GM18951 (cell line): ENCODE data around the gene RFX3.

Experiments used
- POLR2A ChIP-seq: IDR thresholded peaks from 4 replicates; pipeline ENCODE4 v1.6.1; 2011; ENCODE audit warnings: mild to moderate bottlenecking; ENCODE audit not compliant: insufficient read length, insufficient read depth; ENCODE audit errors: extremely low read depth
- in situ Hi-C: fragments of 300-500 bp; cut with MboI; formaldehyde crosslinking; loops from one replicate; pipeline ENCODE4 v1.12.0; 2022; ENCODE audit warnings: low sequenced_read_pairs, mixed read lengths, inconsistent platforms; ENCODE audit not compliant: unreplicated experiment

The RFX3 gene

DNA sequence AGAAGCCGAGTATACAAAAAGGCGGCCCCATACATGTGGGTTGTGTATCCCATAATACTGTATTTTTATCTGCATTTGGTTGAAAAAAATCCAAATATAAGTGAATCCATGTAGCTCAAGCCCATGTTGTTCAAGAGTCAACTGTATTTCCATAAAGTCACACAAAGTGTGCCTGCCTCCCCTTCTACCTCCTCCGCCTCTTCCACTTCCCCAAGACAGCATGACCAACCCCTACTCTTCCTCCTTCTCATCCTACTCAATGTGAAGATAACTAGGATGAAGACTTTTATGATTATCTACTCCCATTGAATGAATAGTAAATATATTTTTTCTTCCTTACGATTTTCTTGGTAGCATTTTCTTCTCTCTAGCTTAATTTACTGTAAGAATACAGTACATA, 92.7 kb downstream of the RFX3 start:
- no peak for TF ChIP-seq POLR2A
- in situ Hi-C loops, result loop anchor here (25.0 kb wide), 1 partner anchor 196 kb away; no protein-coding TSS in a partner anchor

DNA sequence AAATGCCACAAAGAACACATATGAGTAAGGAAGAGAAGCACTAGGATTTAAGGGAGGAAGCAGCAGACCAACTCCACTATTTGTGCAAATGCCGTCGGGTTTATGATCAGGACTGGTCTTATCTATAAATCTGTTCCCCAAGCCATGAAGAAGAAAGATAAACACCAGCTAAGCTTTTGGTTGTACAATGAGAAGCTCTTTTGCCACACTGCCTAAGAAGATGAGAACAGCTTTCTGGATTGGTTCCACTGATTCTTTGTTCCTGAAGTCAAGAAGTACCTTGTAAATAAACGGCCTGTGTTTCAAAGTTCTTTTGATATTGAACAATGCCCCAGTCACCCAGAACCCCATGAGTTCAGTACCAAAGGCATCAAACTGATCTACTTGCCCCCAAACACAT, 93.9 kb downstream of the RFX3 start:
- in situ Hi-C loops, result loop anchor here (25.0 kb wide), 1 partner anchor 195 kb away; no protein-coding TSS in a partner anchor
- no peak for TF ChIP-seq POLR2A

DNA sequence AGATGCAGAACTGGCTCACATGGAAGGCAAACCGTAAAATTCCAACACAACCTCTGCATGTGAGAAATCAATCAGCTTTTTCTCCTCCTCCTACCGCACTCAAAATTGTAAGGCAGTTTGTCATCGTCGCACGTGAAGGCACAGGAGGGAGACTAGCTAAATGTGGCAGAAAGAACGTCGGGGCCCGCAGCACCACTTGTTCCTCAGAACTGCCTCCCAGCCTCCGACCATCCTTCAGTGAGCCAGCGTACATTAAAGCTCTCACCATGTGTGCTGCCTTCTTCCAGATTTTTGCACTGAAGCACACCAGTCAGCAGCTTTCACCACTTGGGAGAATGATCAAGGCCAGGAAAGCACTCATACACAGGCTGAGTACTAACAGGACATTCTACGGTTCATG, 105.9 kb downstream of the RFX3 start:
- in situ Hi-C loops, result no loop called here
- TF ChIP-seq POLR2A, result no peak

DNA sequence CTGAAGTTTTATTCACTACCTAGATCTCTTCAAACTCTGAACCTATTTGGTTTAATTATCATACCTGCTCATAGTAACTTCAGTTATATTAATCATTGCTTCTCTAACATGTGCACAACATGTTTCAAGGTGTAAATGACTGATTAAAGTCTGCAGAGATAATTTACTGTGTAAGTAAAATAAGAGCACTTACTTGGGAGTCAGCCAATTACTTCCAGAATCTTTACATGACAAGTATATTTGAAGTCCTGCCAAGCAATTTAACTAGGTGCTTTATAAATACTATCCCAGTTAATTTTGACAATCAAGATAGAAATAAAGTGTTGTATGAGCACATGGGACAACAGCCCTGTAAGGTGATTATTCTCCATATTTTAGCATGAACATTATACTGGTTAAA, 109.9 kb downstream of the RFX3 start:
- in situ Hi-C loops, result no loop called here
- TF ChIP-seq POLR2A, result no peak

DNA sequence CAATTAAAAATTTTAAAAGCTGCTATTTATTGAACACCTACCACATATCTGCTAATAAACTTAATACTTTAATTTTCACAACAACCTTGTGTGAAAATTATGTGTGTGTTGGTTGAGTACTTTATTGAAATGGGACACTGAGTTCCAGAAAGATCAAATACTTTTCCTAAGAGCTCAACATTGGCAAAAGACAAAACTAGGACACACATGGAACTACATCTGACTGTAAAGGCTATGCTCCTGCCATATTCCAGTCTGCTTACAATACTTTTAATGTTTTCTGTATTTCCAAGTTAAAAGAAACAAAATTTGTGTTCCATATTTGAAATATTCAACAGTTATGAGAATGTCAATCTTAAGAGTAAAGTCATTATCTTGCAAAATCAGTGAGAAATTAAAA, 111.8 kb downstream of the RFX3 start:
- in situ Hi-C loops, result no loop called here
- TF ChIP-seq POLR2A, result no peak

DNA sequence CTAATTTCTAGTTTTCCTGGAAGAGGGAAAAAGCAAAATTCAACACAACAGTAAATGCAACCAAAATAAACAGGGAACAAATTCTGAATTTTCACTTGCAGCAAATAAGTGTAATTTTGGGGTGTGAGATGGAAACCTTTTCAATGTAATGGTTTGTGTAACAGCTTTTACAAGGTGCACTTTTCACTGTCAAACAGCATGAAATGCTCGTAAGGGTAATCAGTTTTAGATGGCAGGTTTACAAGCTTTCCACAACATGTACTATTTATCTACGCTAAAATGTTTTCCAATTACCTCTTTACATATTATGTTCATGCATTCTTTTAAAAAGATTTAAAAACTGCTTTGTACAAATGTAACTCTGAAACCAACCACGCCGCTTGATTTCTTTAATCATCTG, 115.3 kb downstream of the RFX3 start:
- TF ChIP-seq POLR2A, result no peak
- in situ Hi-C loops, result no loop called here

DNA sequence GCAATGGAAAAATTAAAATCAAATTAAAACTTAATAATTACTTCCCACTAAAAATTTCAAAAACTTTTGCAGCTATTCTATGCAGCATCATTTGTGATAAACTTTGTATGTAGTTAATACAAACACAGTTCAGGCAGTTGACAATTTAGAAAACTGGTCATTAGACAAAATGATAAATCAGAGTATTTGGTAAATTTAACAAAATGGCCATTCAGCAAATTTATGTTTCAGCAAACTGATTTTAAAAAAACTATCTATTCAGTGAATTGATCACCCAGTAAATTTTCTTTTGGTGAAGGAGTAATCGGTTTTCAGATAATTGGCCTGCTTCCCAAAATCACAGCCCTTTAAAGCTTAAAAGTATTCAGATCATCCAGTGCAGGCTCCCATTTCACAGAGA, 116.3 kb downstream of the RFX3 start:
- TF ChIP-seq POLR2A, result no peak
- in situ Hi-C loops, result no loop called here

DNA sequence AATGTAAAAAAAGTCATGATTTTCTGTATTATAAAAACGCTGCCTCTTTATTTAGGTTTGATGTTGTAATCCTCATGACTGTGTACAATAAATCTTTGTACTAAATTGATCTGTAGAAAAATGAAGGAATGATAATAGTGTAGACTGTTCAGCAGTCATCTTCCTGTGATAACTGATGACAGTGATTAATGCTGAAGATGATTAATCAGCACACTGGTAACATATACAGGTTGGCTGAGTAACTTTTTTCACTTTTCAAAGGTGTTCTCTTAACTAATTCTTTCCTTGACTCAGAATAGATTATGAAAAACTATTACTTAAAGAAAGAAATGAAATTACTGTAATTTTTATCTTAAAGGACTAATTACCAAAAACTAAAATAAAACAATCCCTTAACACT, 122.5 kb downstream of the RFX3 start:
- in situ Hi-C loops, result no loop called here
- no peak for TF ChIP-seq POLR2A

DNA sequence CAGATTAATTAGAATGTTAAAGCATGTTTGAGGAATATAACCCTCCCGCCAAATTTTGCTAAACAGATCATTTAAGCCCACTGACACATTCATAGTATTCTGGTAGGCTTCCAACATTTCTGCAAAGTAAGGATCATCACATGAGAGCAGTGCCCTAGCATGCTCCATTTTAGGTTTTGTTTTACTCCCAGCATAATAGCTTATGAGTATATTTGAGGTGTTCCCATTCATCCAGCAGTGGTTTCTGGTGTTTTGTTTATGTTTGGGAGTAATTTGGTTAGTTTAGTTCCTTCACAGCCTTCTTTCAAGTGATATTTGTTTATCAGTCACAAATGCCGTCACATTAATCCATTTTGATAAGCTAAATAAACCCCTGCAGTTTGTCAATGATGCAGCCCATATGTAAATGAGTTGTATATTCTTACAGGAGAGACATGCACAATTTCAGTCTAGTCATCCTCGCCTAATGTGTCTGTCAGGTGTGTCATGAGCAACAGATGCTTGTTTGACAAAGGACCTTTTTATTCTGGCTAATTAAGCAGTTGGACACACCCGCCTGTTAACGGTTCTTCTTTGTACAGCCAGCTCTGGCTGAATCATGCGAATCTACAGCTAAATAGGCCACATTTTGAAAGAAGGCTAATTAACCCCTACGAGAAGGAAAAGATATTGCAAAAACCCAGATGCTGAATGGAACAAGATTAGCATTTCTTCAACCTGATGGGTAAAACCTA, 124.4 kb downstream of the RFX3 start:
- in situ Hi-C loops, result no loop called here
- no peak for TF ChIP-seq POLR2A

DNA sequence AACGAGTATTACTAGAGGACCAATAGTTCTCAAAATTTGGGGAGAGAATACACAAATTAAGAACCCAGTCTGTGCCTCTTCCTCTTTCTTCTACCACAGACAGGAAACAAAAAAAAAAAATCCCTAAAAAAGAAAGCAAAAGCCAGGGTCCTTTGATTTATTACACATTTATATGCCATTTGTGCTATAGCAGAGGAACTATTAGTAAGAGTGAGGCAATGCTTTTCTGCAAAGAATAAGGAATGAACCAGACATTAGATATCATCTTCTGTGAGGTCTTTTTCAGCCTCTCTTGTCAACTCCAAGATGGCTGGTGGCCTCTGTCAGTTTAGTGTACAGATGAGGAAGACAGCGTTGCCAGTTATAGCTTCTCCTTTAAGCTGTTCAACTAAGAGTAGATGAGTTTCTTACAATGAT, 127.6 kb downstream of the RFX3 start:
- in situ Hi-C loops, result no loop called here
- no peak for TF ChIP-seq POLR2A

DNA sequence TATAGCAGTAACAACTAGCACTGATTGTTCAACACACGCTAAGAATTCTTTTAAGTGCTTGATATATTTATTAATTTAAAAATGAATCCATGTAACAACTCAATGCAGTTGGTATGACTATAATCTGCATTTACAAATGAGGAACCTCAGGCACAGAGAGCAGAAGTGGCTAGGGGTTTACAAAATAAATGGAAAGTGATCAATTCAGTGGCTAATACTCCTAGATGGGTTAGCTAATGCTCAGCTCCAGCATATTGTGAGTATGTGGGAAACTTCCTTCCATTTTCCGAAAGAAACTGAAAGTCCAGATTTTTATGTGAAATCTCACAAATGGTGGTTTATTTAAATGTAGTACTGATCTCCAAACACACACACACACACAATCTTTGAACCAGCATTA, 128.0 kb downstream of the RFX3 start:
- in situ Hi-C loops, result no loop called here
- TF ChIP-seq POLR2A, result no peak

DNA sequence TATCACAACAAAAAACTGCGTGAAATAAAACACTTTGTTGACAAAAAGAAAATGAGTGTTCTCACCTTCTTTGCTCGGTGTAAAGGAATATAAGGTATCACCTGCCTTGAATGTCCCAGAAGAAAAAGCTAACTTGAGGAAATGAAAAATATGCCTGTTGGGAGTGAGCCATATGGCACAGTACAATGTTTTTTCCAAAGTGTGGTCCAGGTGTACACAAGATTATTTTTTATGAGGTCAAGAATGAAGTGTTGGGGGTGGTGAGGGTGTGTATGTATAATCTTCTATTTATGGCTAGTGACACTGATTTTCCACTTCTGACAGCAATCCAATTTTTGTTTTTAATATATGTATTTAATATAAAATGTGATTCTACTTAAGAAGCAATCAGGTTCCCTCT, 134.4 kb downstream of the RFX3 start:
- in situ Hi-C loops, result no loop called here
- no peak for TF ChIP-seq POLR2A

DNA sequence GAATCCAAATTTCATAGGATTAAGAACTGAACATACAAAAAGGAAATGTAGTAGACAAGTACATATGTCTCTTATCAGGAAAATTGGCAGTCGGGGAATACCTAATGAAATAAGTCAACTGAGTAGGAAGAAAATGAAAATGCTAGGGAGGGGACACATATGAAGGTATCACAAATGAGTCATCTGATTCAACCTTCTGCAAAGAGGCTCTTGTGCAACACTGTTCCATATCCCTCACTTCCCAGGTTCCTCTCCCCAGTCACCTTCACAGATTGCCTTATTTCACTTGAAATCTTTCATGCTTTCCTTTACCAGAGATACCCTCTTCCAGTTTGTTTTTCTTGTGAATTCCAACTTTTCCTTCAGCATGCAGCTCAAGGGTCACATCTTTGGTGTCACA, 139.0 kb downstream of the RFX3 start:
- in situ Hi-C loops, result no loop called here
- TF ChIP-seq POLR2A, result no peak

DNA sequence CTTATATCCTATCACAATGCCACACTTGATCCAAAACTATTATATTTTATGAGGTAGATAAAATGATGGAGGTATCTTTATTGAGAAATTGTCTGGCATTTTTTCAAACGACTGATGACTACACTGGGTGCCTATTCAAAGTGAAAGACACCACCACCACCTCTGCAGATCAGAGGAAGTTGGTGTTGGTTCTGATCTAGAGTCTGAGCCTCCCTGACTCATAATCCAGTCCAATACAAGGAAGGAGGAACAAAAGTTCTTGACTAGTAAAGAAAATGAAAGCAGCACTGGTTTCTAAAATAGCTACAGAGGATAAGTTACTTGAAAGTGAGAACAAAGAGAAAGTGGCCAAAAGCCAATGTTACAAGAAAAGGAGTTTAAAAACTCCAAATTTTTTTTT, 139.9 kb downstream of the RFX3 start:
- in situ Hi-C loops, result no loop called here
- no peak for TF ChIP-seq POLR2A

DNA sequence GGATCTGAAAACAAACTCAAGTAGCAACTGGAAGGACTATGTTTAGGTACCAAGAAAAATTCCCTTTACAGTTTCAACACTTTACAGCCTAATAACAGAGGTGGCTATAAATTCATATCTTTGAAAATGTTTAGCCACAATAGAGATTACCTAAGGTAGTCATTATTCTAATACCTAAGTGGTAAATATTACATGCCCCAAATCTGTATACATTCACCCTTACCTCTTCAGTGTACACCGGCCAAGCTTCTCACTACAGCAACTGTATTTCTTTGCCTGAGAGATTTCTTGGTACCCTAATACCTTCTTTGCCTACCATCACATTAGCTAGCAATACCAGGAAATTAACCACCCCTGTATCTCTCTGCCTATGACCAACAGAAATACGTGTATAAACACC, 154.0 kb downstream of the RFX3 start:
- no peak for TF ChIP-seq POLR2A
- in situ Hi-C loops, result no loop called here

DNA sequence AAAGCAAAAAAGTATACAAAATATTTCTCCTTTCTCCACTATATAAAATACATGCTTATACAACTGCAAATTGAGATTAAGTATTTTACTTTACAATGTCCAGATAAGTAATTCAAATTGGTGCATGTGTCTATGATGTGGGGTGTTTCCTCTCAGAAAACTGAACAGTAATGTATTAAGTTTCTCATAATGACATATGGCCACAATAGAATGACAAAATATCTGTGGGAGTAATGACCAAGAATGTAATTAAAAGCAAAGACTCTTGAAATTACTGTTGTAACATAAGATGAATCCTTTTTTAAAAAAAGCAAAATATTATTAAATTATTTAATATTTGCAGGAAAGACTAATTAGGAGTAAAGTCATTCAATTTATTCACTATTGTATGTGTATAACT, 155.1 kb downstream of the RFX3 start:
- no peak for TF ChIP-seq POLR2A
- in situ Hi-C loops, result no loop called here
